Activated CD4-positive, alpha-beta T cell treated with anti-CD3 and anti-CD28 coated beads, Interleukin-2, amount 50 U/mL, for 24 hours (primary cell): ENCODE data around the gene PTPN9.
"Not testable (repeated sequence)": the region's sequence is repeated elsewhere in the genome, so short reads cannot be mapped to it uniquely, and the experiment has no call there.

Source experiments
- DNase-seq, 2 donors: peaks; one replicate each; pipeline ENCODE4 v3.0.0-alpha.2; 2020; ENCODE audit warnings: low read depth in 1 of 2, low spot score in 1 of 2

The PTPN9 gene

GRCh38 chr15:75532413-75533250, 46.5 kb downstream of the PTPN9 start:
- DNase-seq: no peak

- DNase-seq: no peak
Observed at GRCh38 chr15:75531041-75531450, 48.1 kb downstream of the PTPN9 start.

- no peak for DNase-seq
Observed at GRCh38 chr15:75530169-75530568, 48.9 kb downstream of the PTPN9 start.

- not testable (repeated sequence) for DNase-seq
Observed at GRCh38 chr15:75525756-75526155, 53.4 kb downstream of the PTPN9 start.

GRCh38 chr15:75523011-75523410, 56.1 kb downstream of the PTPN9 start:
- no peak for DNase-seq

GRCh38 chr15:75517233-75517632, 61.9 kb downstream of the PTPN9 start:
- no peak for DNase-seq

GRCh38 chr15:75508840-75509532, 70.1 kb downstream of the PTPN9 start:
- peak in 1 of 2 donors; percentile 36 for DNase-seq

GRCh38 chr15:75502360-75502759, 76.8 kb downstream of the PTPN9 start:
- DNase-seq: no peak

GRCh38 chr15:75493732-75494131, 85.4 kb downstream of the PTPN9 start:
- no peak for DNase-seq

- DNase-seq: no peak
Observed at GRCh38 chr15:75483961-75484360, 95.2 kb downstream of the PTPN9 start.

GRCh38 chr15:75483556-75483955, 95.6 kb downstream of the PTPN9 start:
- DNase-seq: not testable (repeated sequence)

GRCh38 chr15:75483106-75483505, 96.0 kb downstream of the PTPN9 start:
- DNase-seq: no peak

- DNase-seq: not testable (repeated sequence)
Observed at GRCh38 chr15:75480463-75480862, 98.7 kb downstream of the PTPN9 start.

GRCh38 chr15:75479670-75480069, 99.4 kb downstream of the PTPN9 start:
- DNase-seq: no peak

- DNase-seq: not testable (repeated sequence)
Observed at GRCh38 chr15:75477094-75477493, 102.0 kb downstream of the PTPN9 start.

GRCh38 chr15:75468913-75469598, 110.1 kb downstream of the PTPN9 start:
- no peak for DNase-seq

GRCh38 chr15:75460646-75461045, 118.5 kb downstream of the PTPN9 start:
- DNase-seq: no peak

- no peak for DNase-seq
Observed at GRCh38 chr15:75459581-75459980, 119.5 kb downstream of the PTPN9 start.

GRCh38 chr15:75456710-75457109, 122.4 kb downstream of the PTPN9 start:
- no peak for DNase-seq

GRCh38 chr15:75455982-75456531, 123.1 kb downstream of the PTPN9 start:
- DNase-seq: peak in 1 of 2 donors; percentile 35

GRCh38 chr15:75455424-75455981, 123.6 kb downstream of the PTPN9 start:
- DNase-seq: peak; percentile 74 to 81
